ENCODE measurements around the gene XCR1. TPM values are rescaled to one million over a fixed set of nuclear protein-coding genes. Genes with fewer than 3 reads are reported as not detected.
"Not testable (repeated sequence)": the region's sequence is repeated elsewhere in the genome, so short reads cannot be mapped to it uniquely, and the experiment has no call there.

The XCR1 gene, protein sequence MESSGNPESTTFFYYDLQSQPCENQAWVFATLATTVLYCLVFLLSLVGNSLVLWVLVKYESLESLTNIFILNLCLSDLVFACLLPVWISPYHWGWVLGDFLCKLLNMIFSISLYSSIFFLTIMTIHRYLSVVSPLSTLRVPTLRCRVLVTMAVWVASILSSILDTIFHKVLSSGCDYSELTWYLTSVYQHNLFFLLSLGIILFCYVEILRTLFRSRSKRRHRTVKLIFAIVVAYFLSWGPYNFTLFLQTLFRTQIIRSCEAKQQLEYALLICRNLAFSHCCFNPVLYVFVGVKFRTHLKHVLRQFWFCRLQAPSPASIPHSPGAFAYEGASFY
- total RNA-seq: 0.05 TPM in 1 of 2 replicates, not detected in the other

DNA sequence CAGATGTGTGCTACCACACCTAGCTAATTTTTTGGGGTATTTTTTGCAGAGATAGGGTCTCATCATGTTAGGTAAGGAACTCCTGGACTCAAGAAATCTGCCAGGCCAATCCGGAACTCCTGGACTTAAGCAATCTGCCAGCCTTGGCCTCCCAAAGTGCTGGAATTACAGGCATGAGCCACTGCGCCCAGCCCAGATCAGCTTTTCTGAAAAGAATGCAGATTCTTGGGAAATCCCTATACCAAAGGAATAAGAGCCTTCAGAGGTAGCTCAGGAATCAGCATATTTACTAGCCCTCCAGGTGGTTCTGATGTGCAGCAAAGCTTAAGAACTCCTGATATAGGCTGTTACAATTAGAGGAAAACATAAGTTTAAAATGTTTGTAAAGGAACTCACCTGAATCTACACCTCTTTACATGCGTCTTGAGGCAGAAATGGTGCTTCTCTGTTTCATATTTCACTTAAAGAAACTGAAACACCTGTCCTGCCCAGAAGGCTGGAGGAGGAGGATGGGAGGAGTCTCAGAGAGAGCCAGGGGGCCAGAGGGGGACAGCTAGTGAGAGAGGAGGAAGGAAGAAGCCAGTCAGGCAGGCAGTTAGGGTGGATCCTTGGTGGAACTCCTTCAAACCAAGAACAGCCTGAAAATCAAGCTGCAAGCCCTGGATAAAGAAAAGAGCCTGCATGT lies at the start of gene XCR1:
Gene XCR1 (minus strand): TSS at position 463 of the 685 bp plus-strand sequence. CDS start 5,536 bp downstream, outside the sequence.
- intact Hi-C loops (cut with micrococcal nuclease): no loop called here

GRCh38 chr3:46076606-46077005 lies 49.3 kb upstream of the XCR1 start:
- intact Hi-C loops (cut with micrococcal nuclease): loop anchor here (5.0 to 10.0 kb wide), 2 partner anchors 564 to 1042 kb away; no protein-coding TSS in a partner anchor

- intact Hi-C loops (cut with micrococcal nuclease): loop anchor here (5.0 to 10.0 kb wide), 2 partner anchors 564 to 1041 kb away; no protein-coding TSS in a partner anchor
These were observed 48.5 kb upstream of the XCR1 start for GRCh38 chr3:46075816-46076215.

DNA sequence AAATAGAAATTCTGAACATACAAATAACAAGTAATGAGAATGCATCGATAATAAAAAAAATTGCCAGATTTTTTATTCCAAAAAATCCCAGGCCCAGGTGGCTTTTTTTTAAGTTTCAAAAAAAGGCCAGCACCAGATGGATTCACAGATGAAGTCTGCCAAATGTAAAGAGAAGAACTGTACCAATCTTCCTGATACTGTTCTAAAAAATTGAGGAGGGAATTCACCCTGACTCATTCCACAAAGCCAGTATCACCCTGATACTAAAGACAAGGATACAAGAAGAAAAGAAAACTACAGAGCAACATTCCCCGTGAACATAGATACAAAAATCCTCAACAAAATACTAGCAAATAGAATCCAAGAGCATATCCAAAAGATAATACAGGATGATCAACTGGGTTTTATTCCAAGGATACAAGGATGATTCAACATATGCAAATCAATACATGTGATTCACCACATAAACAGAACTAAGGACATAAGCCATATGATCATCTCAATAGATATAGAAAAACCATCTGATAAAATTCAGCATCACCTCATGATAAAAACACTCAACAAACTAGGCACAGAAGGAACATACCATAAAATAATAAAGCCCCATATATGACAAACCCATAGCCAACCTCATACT lies 44.1 kb upstream of the XCR1 start:
- intact Hi-C loops (cut with micrococcal nuclease): loop anchor here (2.0 to 10.0 kb wide), 2 partner anchors 79 to 1037 kb away; no protein-coding TSS in a partner anchor

DNA sequence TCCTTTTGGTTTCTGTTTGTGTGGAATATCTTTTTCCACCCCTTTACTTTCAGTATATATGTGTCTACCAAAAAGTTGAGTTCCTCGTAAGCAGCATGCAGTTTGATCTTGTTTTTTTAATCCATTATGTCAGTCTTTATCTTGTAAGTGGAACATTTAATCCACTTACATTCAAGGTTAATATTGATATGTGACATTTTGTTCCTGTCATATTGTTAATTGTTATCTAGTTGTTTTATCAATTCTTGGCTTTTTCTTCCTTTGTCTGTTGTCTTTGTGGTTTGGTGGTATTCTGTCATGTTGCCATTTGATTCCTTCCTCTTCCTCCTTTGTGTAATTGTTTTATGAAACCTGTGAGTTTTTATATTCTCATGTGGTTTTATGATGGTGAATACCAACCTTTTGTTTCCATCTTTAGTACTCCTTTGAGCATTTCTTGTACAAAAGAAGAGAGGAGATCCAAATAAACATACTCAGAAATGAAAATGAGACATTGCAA lies 43.4 kb upstream of the XCR1 start:
- intact Hi-C loops (cut with micrococcal nuclease): loop anchor here (2.0 to 10.0 kb wide), 2 partner anchors 78 to 1036 kb away; no protein-coding TSS in a partner anchor

DNA sequence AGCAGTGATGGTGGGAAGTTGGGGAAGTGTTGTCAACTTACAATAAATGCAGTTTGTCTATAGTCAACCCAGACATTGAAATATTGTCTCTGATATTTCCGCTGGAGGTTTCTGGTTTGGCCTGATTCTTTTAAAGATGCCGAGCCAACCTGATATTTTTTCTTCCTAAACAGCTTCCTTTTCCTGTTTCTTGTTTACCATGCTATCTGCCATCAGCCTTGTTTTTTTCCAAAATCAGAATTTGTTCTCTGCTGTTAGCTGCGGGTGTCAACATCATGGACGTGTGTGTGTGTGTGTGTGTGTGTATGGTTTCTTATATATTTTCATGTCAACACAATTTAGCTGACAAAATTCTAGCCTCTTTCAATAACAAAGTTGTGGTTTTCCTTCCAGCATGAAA lies 41.2 kb upstream of the XCR1 start:
- intact Hi-C loops (cut with micrococcal nuclease): no loop called here

- intact Hi-C loops (cut with micrococcal nuclease): no loop called here
These were observed 40.1 kb upstream of the XCR1 start for GRCh38 chr3:46067401-46067800.

GRCh38 chr3:46065750-46066256 lies 38.5 kb upstream of the XCR1 start:
- intact Hi-C loops (cut with micrococcal nuclease): no loop called here

DNA sequence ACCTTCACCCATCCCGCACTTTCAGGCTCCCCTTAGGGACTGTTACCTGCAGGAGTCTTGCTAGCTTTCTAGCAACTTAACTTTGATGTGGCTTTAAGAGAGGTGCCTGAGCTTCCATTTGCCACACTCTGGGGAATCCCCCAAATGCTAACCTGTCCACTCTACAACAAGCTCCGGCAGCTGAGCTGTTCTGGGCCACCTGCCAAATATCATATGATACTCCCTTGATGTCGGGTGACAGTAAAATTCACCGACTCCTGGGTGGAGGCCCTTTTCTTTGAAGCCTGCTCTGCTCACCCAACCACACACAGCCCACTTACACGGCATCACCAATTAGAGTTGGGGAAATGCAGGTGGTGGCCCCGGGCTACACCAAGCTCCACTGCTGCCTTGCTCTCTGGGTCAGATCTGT lies 38.0 kb upstream of the XCR1 start:
- intact Hi-C loops (cut with micrococcal nuclease): no loop called here

DNA sequence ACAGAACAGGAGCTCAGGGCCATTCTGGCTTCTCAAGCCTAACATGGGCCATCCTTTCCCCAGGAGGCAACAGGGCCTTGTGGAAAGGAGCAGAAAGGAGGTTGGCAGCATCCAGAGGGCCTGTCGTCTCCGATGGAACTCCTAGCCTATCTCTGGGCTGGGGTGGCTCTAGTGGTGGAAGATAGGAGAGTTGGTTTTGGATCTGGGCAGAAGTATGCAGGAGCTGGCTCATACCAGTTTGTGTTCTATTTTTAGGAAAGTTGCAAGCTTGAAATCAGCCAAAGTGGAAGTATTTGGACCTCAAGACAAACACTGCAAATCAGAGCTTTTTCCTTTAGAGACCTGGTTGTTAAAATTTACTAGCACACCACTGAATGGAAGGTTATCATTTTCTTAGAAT lies 35.4 kb upstream of the XCR1 start:
- intact Hi-C loops (cut with micrococcal nuclease): no loop called here

GRCh38 chr3:46061887-46062286 lies 34.6 kb upstream of the XCR1 start:
- intact Hi-C loops (cut with micrococcal nuclease): no loop called here

DNA sequence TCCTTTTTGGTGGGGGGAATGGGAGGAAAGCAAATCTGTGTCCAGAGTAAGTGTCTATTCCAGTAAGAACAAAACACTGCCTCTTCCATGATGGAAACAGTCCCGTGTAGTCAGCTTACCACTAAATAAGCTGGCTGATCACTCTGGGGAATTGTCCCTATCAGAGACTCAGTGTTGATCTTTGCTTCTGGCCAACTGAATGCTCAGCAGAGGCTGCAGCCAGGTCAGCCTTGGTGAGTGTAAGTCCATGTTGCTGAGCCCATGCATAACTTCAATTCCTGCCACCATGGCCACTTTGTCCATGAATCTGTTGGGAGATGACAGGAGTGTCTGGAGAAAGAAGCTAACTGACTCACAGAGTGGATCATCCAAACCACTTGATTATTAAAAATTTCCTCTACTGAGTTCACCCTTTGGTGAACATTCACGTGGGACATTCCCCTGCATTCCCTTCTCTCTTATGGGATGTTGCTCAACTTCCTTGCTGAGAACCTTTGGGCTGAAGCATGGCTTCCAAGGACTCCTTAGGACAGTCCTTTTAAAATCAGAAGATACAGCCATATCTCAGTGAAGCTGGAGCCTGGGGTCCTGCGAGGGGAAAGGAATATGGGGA lies 33.9 kb upstream of the XCR1 start:
- intact Hi-C loops (cut with micrococcal nuclease): no loop called here

GRCh38 chr3:46060551-46060950 lies 33.3 kb upstream of the XCR1 start:
- intact Hi-C loops (cut with micrococcal nuclease): no loop called here

DNA sequence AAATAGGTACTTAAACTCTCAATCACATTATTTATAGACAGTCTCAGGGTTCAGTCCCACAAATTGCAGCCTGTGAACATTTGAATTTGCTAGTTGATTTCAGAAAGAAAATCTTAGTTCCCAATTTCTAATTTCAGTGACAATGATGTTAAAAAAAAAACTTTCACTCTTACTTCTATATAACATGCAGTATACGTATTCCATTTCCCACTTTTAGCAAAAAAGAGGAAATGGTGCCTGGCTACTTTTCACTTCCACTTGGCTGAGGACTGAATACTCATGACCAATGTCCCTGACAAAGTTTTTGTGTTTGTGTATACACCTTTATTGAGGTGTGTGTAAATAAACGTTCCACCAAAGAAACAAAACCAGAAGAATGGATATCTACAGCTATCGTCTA lies 32.1 kb upstream of the XCR1 start:
- intact Hi-C loops (cut with micrococcal nuclease): no loop called here

GRCh38 chr3:46058981-46059380 lies 31.7 kb upstream of the XCR1 start:
- intact Hi-C loops (cut with micrococcal nuclease): no loop called here

GRCh38 chr3:46057716-46058115 lies 30.4 kb upstream of the XCR1 start:
- intact Hi-C loops (cut with micrococcal nuclease): no loop called here

DNA sequence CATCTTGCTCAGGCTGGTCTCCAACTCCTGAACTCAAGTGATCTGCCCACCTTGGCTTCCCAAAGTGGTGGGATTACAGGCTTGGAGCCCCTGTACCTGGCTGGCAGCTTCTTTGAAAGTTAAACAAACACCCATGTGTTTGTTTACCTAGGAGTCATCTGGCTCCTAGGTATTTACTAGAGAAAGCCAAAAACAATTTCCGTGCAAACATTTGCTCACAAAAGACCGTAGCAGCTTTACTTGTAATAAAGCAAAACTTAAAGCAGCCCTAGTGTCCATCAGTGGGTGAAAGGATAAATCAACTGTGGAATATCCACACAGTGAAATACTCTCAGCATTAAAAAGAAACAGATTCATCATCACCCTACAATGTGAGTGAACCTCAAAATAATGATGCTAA lies 29.4 kb upstream of the XCR1 start:
- intact Hi-C loops (cut with micrococcal nuclease): no loop called here

DNA sequence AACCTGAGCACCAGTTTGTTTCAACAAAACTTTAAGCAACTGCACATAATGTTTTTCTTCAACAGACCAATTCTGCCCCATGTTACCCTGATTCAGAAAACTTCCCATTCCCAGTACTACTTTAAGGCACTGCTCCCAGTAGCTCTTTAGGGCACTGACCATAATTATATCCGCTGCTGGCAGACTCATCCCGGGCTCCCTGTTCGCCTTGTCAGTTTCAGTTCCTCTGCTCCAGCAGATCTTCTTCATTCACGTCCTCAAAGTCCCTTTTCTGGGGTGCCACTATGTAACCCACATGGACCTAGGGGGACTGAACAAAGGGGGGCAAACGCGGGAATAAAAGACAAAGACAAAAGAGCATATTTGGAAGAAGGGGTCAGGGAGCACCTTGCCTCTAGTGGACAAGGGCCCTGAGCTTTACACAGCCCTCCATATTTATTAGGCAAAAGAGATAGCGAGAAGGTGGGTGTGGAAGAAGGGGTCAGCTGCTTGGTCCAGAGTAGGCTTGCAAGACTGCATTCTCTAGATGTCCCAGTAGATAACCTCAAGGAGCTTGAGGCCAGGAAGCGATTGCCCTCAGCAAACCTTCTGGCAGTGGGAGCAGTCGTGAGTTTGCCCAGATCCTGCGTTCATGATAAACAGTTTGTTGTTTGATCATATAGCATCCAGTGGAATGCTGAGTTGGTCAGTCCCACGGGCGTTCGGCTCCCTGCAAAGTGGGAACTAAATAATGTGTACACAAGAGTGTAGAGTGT lies 26.7 kb upstream of the XCR1 start:
- intact Hi-C loops (cut with micrococcal nuclease): not testable (repeated sequence)

DNA sequence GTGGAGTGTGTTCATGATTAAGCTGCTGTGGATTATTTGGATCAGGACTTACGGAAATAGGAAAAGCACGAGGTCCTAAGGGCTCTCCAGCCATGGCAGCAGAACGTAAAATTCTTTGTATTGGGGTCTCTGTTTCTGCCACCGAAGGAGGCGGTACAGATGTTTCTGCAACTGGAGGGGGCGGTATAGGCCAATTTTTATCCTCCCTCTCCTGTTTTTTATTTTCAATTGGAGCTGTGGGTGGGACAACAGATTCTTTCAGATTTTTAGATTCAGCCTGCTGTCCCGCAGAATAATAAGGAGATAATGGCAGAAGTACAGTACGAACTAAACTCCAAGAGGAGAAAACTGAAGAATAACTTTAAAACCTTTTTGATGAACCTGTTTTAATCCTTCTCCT lies 26.0 kb upstream of the XCR1 start:
- intact Hi-C loops (cut with micrococcal nuclease): not testable (repeated sequence)

GRCh38 chr3:46052531-46052930 lies 25.2 kb upstream of the XCR1 start:
- intact Hi-C loops (cut with micrococcal nuclease): no loop called here
